GM23248 (cell line): ENCODE results near the gene JAML.

ENCODE experiments used
- EZH2 ChIP-seq: fragments of 200-600 bp; sonication (generic); IDR thresholded peaks from 2 replicates; pipeline ENCODE4 v1.6.1; 2018; ENCODE audit warnings: antibody characterized with exemption, mild to moderate bottlenecking; ENCODE audit not compliant: insufficient read depth, poor library complexity, severe bottlenecking
- EZH2phosphoT487 ChIP-seq: fragments of 200-600 bp; sonication (generic); IDR thresholded peaks from 2 replicates; pipeline ENCODE4 v1.6.1; 2018; ENCODE audit warnings: antibody characterized with exemption, moderate library complexity, mild to moderate bottlenecking, low read depth; ENCODE audit not compliant: insufficient read depth

DNA sequence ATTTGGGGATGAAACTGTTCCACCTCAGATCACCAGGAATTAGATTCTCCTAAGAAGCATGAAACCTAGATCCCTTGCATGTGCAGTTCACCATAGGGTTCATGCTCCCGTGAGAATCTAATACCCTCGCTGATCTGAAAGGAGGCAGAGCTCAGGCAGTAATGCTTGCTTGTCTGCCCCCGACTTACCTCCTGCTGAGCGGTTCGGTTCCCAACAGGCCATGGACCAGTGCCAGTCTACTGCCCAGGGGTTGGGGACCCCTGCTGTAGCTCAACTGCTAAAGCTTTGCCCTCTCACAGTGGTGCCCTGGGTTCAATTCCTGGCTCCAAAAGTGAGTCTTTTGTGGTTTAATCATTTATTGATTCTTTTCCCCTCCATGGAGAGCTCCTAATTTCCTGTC is 3.4 kb downstream of the JAML start:
- TF ChIP-seq EZH2 (no peak), EZH2phosphoT487 (no peak)
